Choroid plexus epithelial cell (primary cell): ENCODE results near the gene CTCF.
A peak's percentile ranks its signal among the peaks of the same experiment; 100 is the strongest.

Source experiments
- DNase-seq: peaks from one replicate; pipeline ENCODE4 v3.0.0-alpha.2; 2010; ENCODE audit warnings: low read depth
- H3K4me3 ChIP-seq: 2 replicates; pipeline ENCODE4 v1.5.1; 2011; ENCODE audit warnings: low read depth, mild to moderate bottlenecking, control low read depth, low read length, moderate library complexity
- CTCF ChIP-seq: conservative IDR thresholded peaks from 2 replicates; pipeline ENCODE4 v1.5.1; 2011; ENCODE audit warnings: low read depth, mild to moderate bottlenecking, control low read depth, inconsistent platforms, low read length, moderate library complexity

Gene CTCF

GRCh38 chr16:67664871-67665270, 102.5 kb downstream of the CTCF start:
- H3K4me3 ChIP-seq = no peak overlapping the region
- no peak for DNase-seq
- no peak for TF ChIP-seq CTCF

GRCh38 chr16:67665598-67665997, 103.3 kb downstream of the CTCF start:
- peak overlapping the region; percentile 78 for H3K4me3 ChIP-seq
- no peak for TF ChIP-seq CTCF
- no peak for DNase-seq

GRCh38 chr16:67666032-67666551, 103.8 kb downstream of the CTCF start:
- peak; percentile 46 for DNase-seq
- no peak for TF ChIP-seq CTCF

GRCh38 chr16:67666559-67667452, 104.5 kb downstream of the CTCF start, which contains the start of the genes C16orf86 and ENKD1:
Gene C16orf86, plus strand, starts transcription at chr16:67666814. Its CDS starts 157 bp downstream, at chr16:67666971.
Gene ENKD1, minus strand, starts transcription at chr16:67666750. Its CDS starts 308 bp downstream, at chr16:67666442.
- H3K4me3 ChIP-seq = peak within 1 kb of the TSS; percentile 78
- TF ChIP-seq CTCF = no peak
- DNase-seq = peak; percentile 70

More at GRCh38 chr16:67666032-67666551, 103.8 kb downstream of the CTCF start:
- H3K4me3 ChIP-seq = peak overlapping the region; percentile 78

GRCh38 chr16:67667453-67667816, 105.1 kb downstream of the CTCF start:
- no peak for DNase-seq
- peak overlapping the region; percentile 78 for H3K4me3 ChIP-seq
- no peak for TF ChIP-seq CTCF

- DNase-seq = peak; percentile 92
- TF ChIP-seq CTCF = peak; percentile 88
- H3K4me3 ChIP-seq = peak overlapping the region; percentile 6
Observed at GRCh38 chr16:67667817-67668494, 105.6 kb downstream of the CTCF start.
